Measurements from ENCODE around the gene SLC25A45. TPM values are rescaled to one million over a fixed set of nuclear protein-coding genes. Genes with fewer than 3 reads are reported as not detected.

SLC25A45 gene
- total and polyA plus RNA-seq, 5 donors, result 5.5 to 7.7 (median 7.1) TPM

GRCh38 chr11:65393513-65394079, 11.2 kb upstream of the SLC25A45 start:
- no peaks in the 10 kb centered on the region for H3K9me3 ChIP-seq (ENCODE audit: control insufficient read depth, low read length)
- no peaks in the 10 kb centered on the region for H3K27me3 ChIP-seq (ENCODE audit: control insufficient read depth, insufficient read depth)
- H3K4me3 ChIP-seq (ENCODE audit: low read length), result no peak overlapping the region
- DNase-seq (no peak), ATAC-seq (no peak)
- H3K27ac ChIP-seq (ENCODE audit: low read length), result no peak overlapping the region
- intact Hi-C loops (cut with DNase I), result no loop called here
- peaks cover 9% of the 10 kb centered on the region for H3K4me1 ChIP-seq (ENCODE audit: control insufficient read depth, insufficient read depth, low read length)
- 86% methylated on average over 17 of the region's 17 CpGs for WGBS

- Histone ChIP-seq H3K27ac (ENCODE audit: low read length) (no peak overlapping the region), H3K9me3 (ENCODE audit: control insufficient read depth, low read length) (no peaks in the 10 kb centered on the region), H3K4me1 (ENCODE audit: control insufficient read depth, insufficient read depth, low read length) (peaks cover 9% of the 10 kb centered on the region), H3K4me3 (ENCODE audit: low read length) (no peak overlapping the region), H3K27me3 (ENCODE audit: control insufficient read depth, insufficient read depth) (no peaks in the 10 kb centered on the region)
- ATAC-seq (no peak), DNase-seq (no peak)
- intact Hi-C loops (cut with DNase I), result no loop called here
- 81% methylated on average over 5 of the region's 5 CpGs for WGBS
Observed at GRCh38 chr11:65392899-65393298, 10.5 kb upstream of the SLC25A45 start.

- no peaks in the 10 kb centered on the region for H3K9me3 ChIP-seq (ENCODE audit: control insufficient read depth, low read length)
- intact Hi-C loops (cut with DNase I), result no loop called here
- peaks cover 9% of the 10 kb centered on the region for H3K4me1 ChIP-seq (ENCODE audit: control insufficient read depth, insufficient read depth, low read length)
- H3K27me3 ChIP-seq (ENCODE audit: control insufficient read depth, insufficient read depth), result no peaks in the 10 kb centered on the region
- WGBS, result 85% methylated on average over 13 of the region's 13 CpGs
- ATAC-seq, result no peak
- H3K27ac ChIP-seq (ENCODE audit: low read length), result no peak overlapping the region
- no peak overlapping the region for H3K4me3 ChIP-seq (ENCODE audit: low read length)
- DNase-seq, result no peak
Observed at GRCh38 chr11:65392186-65392829, 9.9 kb upstream of the SLC25A45 start.

- 26% methylated on average over 9 of the region's 9 CpGs for WGBS
- peak overlapping the region; percentile 90 for H3K27ac ChIP-seq (ENCODE audit: low read length)
Observed at GRCh38 chr11:65390996-65391395, 8.6 kb upstream of the SLC25A45 start.

GRCh38 chr11:65390099-65390941, 7.9 kb upstream of the SLC25A45 start:
- Histone ChIP-seq H3K27ac (ENCODE audit: low read length) (peak overlapping the region; percentile 90), H3K4me1 (ENCODE audit: control insufficient read depth, insufficient read depth, low read length) (peaks cover 9% of the 10 kb centered on the region), H3K4me3 (ENCODE audit: low read length) (no peak overlapping the region), H3K9me3 (ENCODE audit: control insufficient read depth, low read length) (no peaks in the 10 kb centered on the region), H3K27me3 (ENCODE audit: control insufficient read depth, insufficient read depth) (no peaks in the 10 kb centered on the region)
- peak in 1 of 2 donors; percentile 11 for ATAC-seq
- WGBS, result 46% methylated on average over 21 of the region's 21 CpGs
- DNase-seq, result no peak
- intact Hi-C loops (cut with DNase I), result no loop called here

More at GRCh38 chr11:65390996-65391395, 8.6 kb upstream of the SLC25A45 start:
- ATAC-seq (peak; percentile 8 to 35), DNase-seq (no peak)
- no peak overlapping the region for H3K4me3 ChIP-seq (ENCODE audit: low read length)
- H3K27me3 ChIP-seq (ENCODE audit: control insufficient read depth, insufficient read depth), result no peaks in the 10 kb centered on the region
- H3K4me1 ChIP-seq (ENCODE audit: control insufficient read depth, insufficient read depth, low read length), result peaks cover 9% of the 10 kb centered on the region
- intact Hi-C loops (cut with DNase I), result no loop called here
- H3K9me3 ChIP-seq (ENCODE audit: control insufficient read depth, low read length), result no peaks in the 10 kb centered on the region

GRCh38 chr11:65389294-65389980, 7.0 kb upstream of the SLC25A45 start:
- intact Hi-C loops (cut with DNase I), result loop anchor here in 1 of 4 donors (10.0 kb wide), 1 partner anchor 125 kb away; no protein-coding TSS in a partner anchor
- ATAC-seq (no peak), DNase-seq (no peak)
- peak overlapping the region; percentile 90 for H3K27ac ChIP-seq (ENCODE audit: low read length)
- peaks cover 9% of the 10 kb centered on the region for H3K4me1 ChIP-seq (ENCODE audit: control insufficient read depth, insufficient read depth, low read length)
- no peak overlapping the region for H3K4me3 ChIP-seq (ENCODE audit: low read length)
- no peaks in the 10 kb centered on the region for H3K9me3 ChIP-seq (ENCODE audit: control insufficient read depth, low read length)
- no peaks in the 10 kb centered on the region for H3K27me3 ChIP-seq (ENCODE audit: control insufficient read depth, insufficient read depth)
- whole genome bisulfite sequencing, result 90% methylated on average over 20 of the region's 20 CpGs

- Histone ChIP-seq H3K4me3 (ENCODE audit: low read length) (no peak overlapping the region), H3K27me3 (ENCODE audit: control insufficient read depth, insufficient read depth) (no peaks in the 10 kb centered on the region), H3K4me1 (ENCODE audit: control insufficient read depth, insufficient read depth, low read length) (peaks cover 9% of the 10 kb centered on the region), H3K27ac (ENCODE audit: low read length) (peak overlapping the region; percentile 7), H3K9me3 (ENCODE audit: control insufficient read depth, low read length) (no peaks in the 10 kb centered on the region)
- DNase-seq (no peak), ATAC-seq (no peak)
- intact Hi-C loops (cut with DNase I), result loop anchor here in 1 of 4 donors (10.0 kb wide), 1 partner anchor 126 kb away; no protein-coding TSS in a partner anchor
- 91% methylated on average over 4 of the region's 4 CpGs for WGBS
Observed at GRCh38 chr11:65388731-65389130, 6.3 kb upstream of the SLC25A45 start.

GRCh38 chr11:65386307-65387140, 4.1 kb upstream of the SLC25A45 start, which contains the start of gene FRMD8:
Gene FRMD8, plus strand, starts transcription at chr11:65386637. Its CDS starts 400 bp downstream, at chr11:65387037.
- peaks cover 15% of the 10 kb centered on the region for H3K4me1 ChIP-seq (ENCODE audit: control insufficient read depth, insufficient read depth, low read length)
- ATAC-seq, result peak; percentile 76 to 80
- peak; percentile 95 to 98 (median 98) for DNase-seq
- H3K27me3 ChIP-seq (ENCODE audit: control insufficient read depth, insufficient read depth), result no peaks in the 10 kb centered on the region
- intact Hi-C loops (cut with DNase I), result loop anchor here in 1 of 4 donors (10.0 kb wide), 1 partner anchor 128 kb away; no protein-coding TSS in a partner anchor
- 1% methylated on average over 76 of the region's 76 CpGs for WGBS
- H3K4me3 ChIP-seq (ENCODE audit: low read length), result peak within 1 kb of the TSS; percentile 71
- H3K9me3 ChIP-seq (ENCODE audit: control insufficient read depth, low read length), result no peaks in the 10 kb centered on the region
- H3K27ac ChIP-seq (ENCODE audit: low read length), result peak within 1 kb of the TSS; percentile 83

GRCh38 chr11:65384301-65384889, 1.9 kb upstream of the SLC25A45 start:
- intact Hi-C loops (cut with DNase I), result loop anchor here in 1 of 4 donors (10.0 kb wide), 1 partner anchor 130 kb away; no protein-coding TSS in a partner anchor
- Histone ChIP-seq H3K27me3 (ENCODE audit: control insufficient read depth, insufficient read depth) (no peaks in the 10 kb centered on the region), H3K27ac (ENCODE audit: low read length) (peak overlapping the region; percentile 78), H3K4me3 (ENCODE audit: low read length) (no peak overlapping the region), H3K4me1 (ENCODE audit: control insufficient read depth, insufficient read depth, low read length) (peaks cover 6% of the 10 kb centered on the region), H3K9me3 (ENCODE audit: control insufficient read depth, low read length) (no peaks in the 10 kb centered on the region)
- ATAC-seq (no peak), DNase-seq (peak in 1 of 3 donors; percentile 63)
- WGBS, result 62% methylated on average over 8 of the region's 8 CpGs

Data from right cardiac atrium (tissue), 5 donors.